Liver (tissue), 9 donors: ENCODE data around the gene MICAL3. TPM values are rescaled to one million over a fixed set of nuclear protein-coding genes. Genes with fewer than 3 reads are reported as not detected.
A peak's percentile ranks its signal among the peaks of the same experiment; 100 is the strongest.

Source experiments
- DNase-seq: peaks from one replicate; pipeline ENCODE4 v3.0.0-alpha.2; 2017; ENCODE audit warnings: low spot score
- H3K27ac ChIP-seq, 2 donors: one replicate each; pipeline ENCODE4 v1.7.0; 2013; ENCODE audit warnings: inconsistent platforms in 2 of 2, low read length in 2 of 2, control low read depth in 1 of 2, low read depth in 1 of 2, mild to moderate bottlenecking in 1 of 2
- H3K27me3 ChIP-seq, 4 donors: one replicate each; pipeline versions ENCODE4 v1.6.1 to v1.7.0; 2013; ENCODE audit warnings: low read length in 3 of 4, inconsistent platforms in 1 of 4, mild to moderate bottlenecking in 1 of 4, moderate library complexity in 1 of 4; ENCODE audit not compliant: control insufficient read depth in 4 of 4, insufficient read depth in 4 of 4
- H3K36me3 ChIP-seq, 4 donors: one replicate each; pipeline versions ENCODE4 v1.6.1 to v1.7.0; 2013; ENCODE audit warnings: low read length in 3 of 4, mild to moderate bottlenecking in 3 of 4, low read depth in 1 of 4, moderate library complexity in 1 of 4; ENCODE audit not compliant: control insufficient read depth in 4 of 4, insufficient read depth in 3 of 4
- H3K4me1 ChIP-seq, 4 donors: one replicate each; pipeline versions ENCODE4 v1.6.1 to v1.7.0; 2013; ENCODE audit warnings: low read length in 3 of 4, mild to moderate bottlenecking in 3 of 4, moderate library complexity in 1 of 4; ENCODE audit not compliant: control insufficient read depth in 4 of 4, insufficient read depth in 4 of 4
- H3K4me3 ChIP-seq, 3 donors: one replicate each; pipeline versions ENCODE4 v1.6.1 to v1.7.0; 2013; ENCODE audit warnings: low read length in 3 of 3, control low read depth in 1 of 3, low read depth in 1 of 3, mild to moderate bottlenecking in 1 of 3
- H3K9ac ChIP-seq, 2 donors: one replicate each; pipeline ENCODE4 v1.7.0; 2013; ENCODE audit warnings: low read length in 2 of 2, mild to moderate bottlenecking in 2 of 2, moderate library complexity in 2 of 2, control low read depth in 1 of 2, low read depth in 1 of 2
- H3K9me3 ChIP-seq, 4 donors: one replicate each; pipeline versions ENCODE4 v1.6.1 to v1.7.0; 2013; ENCODE audit warnings: low read length in 3 of 4; ENCODE audit not compliant: control insufficient read depth in 4 of 4
- EGR1 ChIP-seq, 2 donors: IDR thresholded peaks; 2 replicates each; pipeline ENCODE4 v1.6.1; 2016 to 2018; ENCODE audit warnings: antibody characterized with exemption in 2 of 2, low read depth in 2 of 2
- FOXA1 ChIP-seq: IDR thresholded peaks from 2 replicates; pipeline ENCODE4 v1.6.1; 2016; ENCODE audit warnings: antibody characterized with exemption
- GABPA ChIP-seq, 2 donors: IDR thresholded peaks in 1 of 2; conservative IDR thresholded peaks in 1 of 2; 2 replicates each; pipeline ENCODE4 v1.6.1; 2016; ENCODE audit warnings: antibody characterized with exemption in 2 of 2, mild to moderate bottlenecking in 1 of 2, moderate library complexity in 1 of 2
- HNF4G ChIP-seq: IDR thresholded peaks from 2 replicates; pipeline ENCODE4 v1.6.1; 2016; ENCODE audit warnings: antibody characterized with exemption
- JUND ChIP-seq, 2 donors: IDR thresholded peaks; 2 replicates each; pipeline ENCODE4 v1.6.1; 2016; ENCODE audit warnings: antibody characterized with exemption in 2 of 2
- NR2F2 ChIP-seq: IDR thresholded peaks from 2 replicates; pipeline ENCODE4 v1.6.1; 2016; ENCODE audit warnings: antibody characterized with exemption
- RAD21 ChIP-seq, 2 donors: IDR thresholded peaks; 2 replicates each; pipeline ENCODE4 v1.6.1; 2016; ENCODE audit warnings: antibody characterized with exemption in 2 of 2, mild to moderate bottlenecking in 2 of 2
- RXRA ChIP-seq, 2 donors: IDR thresholded peaks; 2 replicates each; pipeline ENCODE4 v1.6.1; 2017 to 2018; ENCODE audit warnings: antibody characterized with exemption in 2 of 2, mild to moderate bottlenecking in 1 of 2
- TAF1 ChIP-seq: conservative IDR thresholded peaks from 2 replicates; pipeline ENCODE4 v1.6.1; 2016; ENCODE audit warnings: antibody characterized with exemption, mild to moderate bottlenecking
- YY1 ChIP-seq: IDR thresholded peaks from 2 replicates; pipeline ENCODE4 v1.6.1; 2016; ENCODE audit warnings: antibody characterized with exemption, mild to moderate bottlenecking
- WGBS: extraction: QIAGEN DNeasy Blood & Tissue Kit; methylation state at CpG from one replicate; pipeline ENCODE4 v1.1.7; 2013; 5-methylcytosine and 5-hydroxymethylcytosine counted together
- polyA plus RNA-seq, 2 donors: library from polyadenylated mRNA; stranded (reverse) in 1 of 2; unstranded in 1 of 2; fragments of 200-250 nt in 1 of 2; fragments of >200 nt in 1 of 2; fragmentation: Nextera tagmentation in 1 of 2; extraction: Ambion mirVana in 1 of 2; gene quantifications; one replicate each; pipeline versions ENCODE4 v1.2.1 to v1.2.3, GENCODE V29; 2013 to 2015
- total RNA-seq, 2 donors: library from RNA; depleted of rRNA; stranded (reverse); fragments of >200 nt; gene quantifications; one replicate each; pipeline ENCODE4 v1.2.3, GENCODE V29; 2014
- TF ChIP-seq, protein P1 (sequence below): fragments of 150-350 bp; IDR thresholded peaks from 2 replicates; pipeline ENCODE4 v1.5.1; 2017; ENCODE audit warnings: improper control_type of control experiment, low read depth, low read length; ENCODE audit not compliant: missing input control
- TF ChIP-seq, protein P2 (sequence below): IDR thresholded peaks from 2 replicates; pipeline ENCODE4 v1.6.1; 2016; ENCODE audit warnings: antibody characterized with exemption
- TF ChIP-seq, protein P3 (sequence below): IDR thresholded peaks from 2 replicates; pipeline ENCODE4 v1.6.1; 2016; ENCODE audit warnings: antibody characterized with exemption
- TF ChIP-seq, protein P4 (sequence below): IDR thresholded peaks from 2 replicates; pipeline ENCODE4 v1.6.1; 2016; ENCODE audit warnings: antibody characterized with exemption, mild to moderate bottlenecking
- donor health status: healthy.
- donor health status: healthy.
- donor health status: healthy.
- donor health status: healthy.
- donor health status: healthy.

MICAL3 gene
- total and polyA plus RNA-seq, 4 donors: 6.4 to 38.4 (median 23.4) TPM

DNA sequence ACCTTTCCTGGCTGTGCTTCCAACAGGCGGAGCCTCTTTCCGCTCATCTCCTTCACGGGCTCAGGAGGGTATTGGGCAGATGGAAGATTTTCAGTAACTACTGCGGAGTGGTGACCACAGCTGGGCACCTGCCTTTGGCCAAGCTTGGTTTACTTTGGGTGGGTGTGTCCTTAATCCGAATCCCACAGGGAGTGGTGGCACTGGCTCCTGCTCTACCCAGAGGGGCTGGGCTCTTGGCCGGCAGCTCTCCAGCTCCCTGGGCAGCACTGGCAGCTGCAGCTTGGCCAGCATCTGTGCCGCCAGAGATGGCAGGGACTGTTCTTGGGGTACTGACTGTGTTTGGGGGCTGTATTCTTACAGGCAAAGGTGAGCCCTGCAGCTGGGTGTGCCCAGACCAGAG is 279.9 kb downstream of the MICAL3 start:
- Histone ChIP-seq H3K4me1 (peaks cover 0 to 12% (median 3%) of the 10 kb centered on the region in 4 donors), H3K9me3 (no peaks in the 10 kb centered on the region), H3K9ac (no peak overlapping the region), H3K27ac (no peak overlapping the region), H3K4me3 (no peak overlapping the region), H3K36me3 (peaks cover 0 to 2% (median 0%) of the 10 kb centered on the region in 4 donors), H3K27me3 (no peaks in the 10 kb centered on the region)
- TF ChIP-seq GABPA (IDR thresholded peaks at IDR 0.05 in 1 of 2, conservative IDR thresholded peaks at IDR 0.05 in 1 of 2) (no peak), HNF4G (no peak), JUND (IDR thresholded peaks at IDR 0.05) (no peak), EGR1 (IDR thresholded peaks at IDR 0.05; ENCODE audit: low read depth in 2 of 2) (no peak), YY1 (no peak), RAD21 (IDR thresholded peaks at IDR 0.05) (no peak), RXRA (IDR thresholded peaks at IDR 0.05) (no peak)
- TF ChIP-seq, protein P1, sequence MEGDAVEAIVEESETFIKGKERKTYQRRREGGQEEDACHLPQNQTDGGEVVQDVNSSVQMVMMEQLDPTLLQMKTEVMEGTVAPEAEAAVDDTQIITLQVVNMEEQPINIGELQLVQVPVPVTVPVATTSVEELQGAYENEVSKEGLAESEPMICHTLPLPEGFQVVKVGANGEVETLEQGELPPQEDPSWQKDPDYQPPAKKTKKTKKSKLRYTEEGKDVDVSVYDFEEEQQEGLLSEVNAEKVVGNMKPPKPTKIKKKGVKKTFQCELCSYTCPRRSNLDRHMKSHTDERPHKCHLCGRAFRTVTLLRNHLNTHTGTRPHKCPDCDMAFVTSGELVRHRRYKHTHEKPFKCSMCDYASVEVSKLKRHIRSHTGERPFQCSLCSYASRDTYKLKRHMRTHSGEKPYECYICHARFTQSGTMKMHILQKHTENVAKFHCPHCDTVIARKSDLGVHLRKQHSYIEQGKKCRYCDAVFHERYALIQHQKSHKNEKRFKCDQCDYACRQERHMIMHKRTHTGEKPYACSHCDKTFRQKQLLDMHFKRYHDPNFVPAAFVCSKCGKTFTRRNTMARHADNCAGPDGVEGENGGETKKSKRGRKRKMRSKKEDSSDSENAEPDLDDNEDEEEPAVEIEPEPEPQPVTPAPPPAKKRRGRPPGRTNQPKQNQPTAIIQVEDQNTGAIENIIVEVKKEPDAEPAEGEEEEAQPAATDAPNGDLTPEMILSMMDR: no peak
- TF ChIP-seq, protein P2, sequence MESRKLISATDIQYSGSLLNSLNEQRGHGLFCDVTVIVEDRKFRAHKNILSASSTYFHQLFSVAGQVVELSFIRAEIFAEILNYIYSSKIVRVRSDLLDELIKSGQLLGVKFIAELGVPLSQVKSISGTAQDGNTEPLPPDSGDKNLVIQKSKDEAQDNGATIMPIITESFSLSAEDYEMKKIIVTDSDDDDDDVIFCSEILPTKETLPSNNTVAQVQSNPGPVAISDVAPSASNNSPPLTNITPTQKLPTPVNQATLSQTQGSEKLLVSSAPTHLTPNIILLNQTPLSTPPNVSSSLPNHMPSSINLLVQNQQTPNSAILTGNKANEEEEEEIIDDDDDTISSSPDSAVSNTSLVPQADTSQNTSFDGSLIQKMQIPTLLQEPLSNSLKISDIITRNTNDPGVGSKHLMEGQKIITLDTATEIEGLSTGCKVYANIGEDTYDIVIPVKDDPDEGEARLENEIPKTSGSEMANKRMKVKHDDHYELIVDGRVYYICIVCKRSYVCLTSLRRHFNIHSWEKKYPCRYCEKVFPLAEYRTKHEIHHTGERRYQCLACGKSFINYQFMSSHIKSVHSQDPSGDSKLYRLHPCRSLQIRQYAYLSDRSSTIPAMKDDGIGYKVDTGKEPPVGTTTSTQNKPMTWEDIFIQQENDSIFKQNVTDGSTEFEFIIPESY: no peak
- 78% methylated on average over 7 of the region's 7 CpGs for WGBS
- DNase-seq: no peak

DNA sequence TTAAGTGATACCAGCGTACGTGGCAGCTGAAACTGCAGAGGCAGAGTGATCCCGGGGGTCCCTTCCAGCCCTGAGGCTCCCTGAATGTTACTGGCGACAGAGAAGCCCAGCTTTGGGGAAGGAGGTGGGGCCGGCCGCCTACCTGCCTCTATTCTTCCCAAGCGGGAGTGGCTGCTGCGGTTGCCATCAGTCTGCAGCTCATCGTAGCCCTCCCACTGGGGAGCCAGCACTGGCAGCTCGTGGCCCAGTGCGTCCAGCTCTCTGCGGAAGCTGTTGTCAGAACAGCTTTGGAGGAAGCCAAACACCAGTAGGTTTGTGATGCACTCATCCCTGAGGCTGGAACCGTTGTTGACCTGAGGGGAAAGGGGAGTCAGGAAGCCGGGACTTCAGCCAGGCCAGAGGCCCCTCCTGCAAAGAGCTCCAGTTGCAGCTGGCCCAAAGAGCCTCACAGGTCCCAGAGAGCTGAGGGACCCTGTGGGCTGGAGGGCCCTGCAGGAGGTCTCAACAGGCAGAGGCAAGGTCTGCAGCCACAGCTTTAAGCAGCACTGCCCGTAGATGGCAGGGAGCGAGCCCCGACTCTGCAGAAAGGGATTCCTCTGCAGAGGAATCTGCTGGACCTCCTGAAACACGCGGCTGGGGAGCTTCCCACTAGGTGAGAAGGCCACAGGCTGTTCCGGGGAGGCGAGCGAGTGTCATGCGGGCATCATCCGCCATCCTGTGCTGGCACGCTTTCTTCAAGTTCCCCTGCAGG is 280.5 kb downstream of the MICAL3 start:
- H3K36me3 ChIP-seq: peaks cover 0 to 5% (median 1%) of the 10 kb centered on the region in 4 donors
- WGBS: 82% methylated on average over 25 of the region's 25 CpGs
- H3K27ac ChIP-seq: no peak overlapping the region
- H3K9ac ChIP-seq: no peak overlapping the region
- H3K4me3 ChIP-seq: no peak overlapping the region
- H3K9me3 ChIP-seq: no peaks in the 10 kb centered on the region
- DNase-seq: no peak
- TF ChIP-seq RAD21 (IDR thresholded peaks at IDR 0.05) (peak in 1 of 2 donors; percentile 3), NR2F2 (peak; percentile 61), RXRA (IDR thresholded peaks at IDR 0.05) (no peak)
- H3K27me3 ChIP-seq: no peaks in the 10 kb centered on the region
- H3K4me1 ChIP-seq: peaks cover 0 to 12% (median 3%) of the 10 kb centered on the region in 4 donors

DNA sequence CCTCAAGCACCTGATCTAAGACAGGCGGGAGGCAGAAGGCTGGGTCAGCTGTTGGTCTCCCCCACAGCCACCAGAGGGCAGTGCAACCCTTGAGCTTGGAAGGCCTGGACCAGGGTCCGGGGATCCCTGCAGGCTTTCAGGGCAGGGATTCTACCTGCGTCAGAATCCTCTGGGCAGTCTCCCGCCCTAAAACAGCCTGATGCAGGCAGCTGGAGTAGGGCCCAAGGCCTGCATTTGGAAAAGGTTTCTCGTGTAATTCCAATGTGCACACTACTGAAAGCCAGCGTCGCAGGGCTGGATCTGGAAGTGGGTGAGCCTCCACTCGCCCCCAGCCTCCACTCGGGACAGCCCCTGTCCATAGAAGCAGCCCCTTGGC is 281.8 kb downstream of the MICAL3 start:
- Histone ChIP-seq H3K4me3 (no peak overlapping the region), H3K4me1 (peaks cover 0 to 12% (median 3%) of the 10 kb centered on the region in 4 donors), H3K9ac (no peak overlapping the region), H3K36me3 (peaks cover 0 to 17% (median 9%) of the 10 kb centered on the region in 4 donors), H3K9me3 (no peaks in the 10 kb centered on the region), H3K27ac (no peak overlapping the region), H3K27me3 (no peaks in the 10 kb centered on the region)
- DNase-seq: peak; percentile 81
- WGBS: 38% methylated on average over 9 of the region's 9 CpGs
- TF ChIP-seq GABPA (IDR thresholded peaks at IDR 0.05 in 1 of 2, conservative IDR thresholded peaks at IDR 0.05 in 1 of 2): no peak
- no peak for TF ChIP-seq EGR1 (IDR thresholded peaks at IDR 0.05; ENCODE audit: low read depth in 2 of 2)
- TF ChIP-seq FOXA1: no peak
- TF ChIP-seq, protein P3, sequence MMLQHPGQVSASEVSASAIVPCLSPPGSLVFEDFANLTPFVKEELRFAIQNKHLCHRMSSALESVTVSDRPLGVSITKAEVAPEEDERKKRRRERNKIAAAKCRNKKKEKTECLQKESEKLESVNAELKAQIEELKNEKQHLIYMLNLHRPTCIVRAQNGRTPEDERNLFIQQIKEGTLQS: no peak
- no peak for TF ChIP-seq RXRA (IDR thresholded peaks at IDR 0.05)
- TF ChIP-seq YY1: no peak
- TF ChIP-seq JUND (IDR thresholded peaks at IDR 0.05): no peak
- TF ChIP-seq, protein P1: peak; percentile 84
- TF ChIP-seq, protein P4, sequence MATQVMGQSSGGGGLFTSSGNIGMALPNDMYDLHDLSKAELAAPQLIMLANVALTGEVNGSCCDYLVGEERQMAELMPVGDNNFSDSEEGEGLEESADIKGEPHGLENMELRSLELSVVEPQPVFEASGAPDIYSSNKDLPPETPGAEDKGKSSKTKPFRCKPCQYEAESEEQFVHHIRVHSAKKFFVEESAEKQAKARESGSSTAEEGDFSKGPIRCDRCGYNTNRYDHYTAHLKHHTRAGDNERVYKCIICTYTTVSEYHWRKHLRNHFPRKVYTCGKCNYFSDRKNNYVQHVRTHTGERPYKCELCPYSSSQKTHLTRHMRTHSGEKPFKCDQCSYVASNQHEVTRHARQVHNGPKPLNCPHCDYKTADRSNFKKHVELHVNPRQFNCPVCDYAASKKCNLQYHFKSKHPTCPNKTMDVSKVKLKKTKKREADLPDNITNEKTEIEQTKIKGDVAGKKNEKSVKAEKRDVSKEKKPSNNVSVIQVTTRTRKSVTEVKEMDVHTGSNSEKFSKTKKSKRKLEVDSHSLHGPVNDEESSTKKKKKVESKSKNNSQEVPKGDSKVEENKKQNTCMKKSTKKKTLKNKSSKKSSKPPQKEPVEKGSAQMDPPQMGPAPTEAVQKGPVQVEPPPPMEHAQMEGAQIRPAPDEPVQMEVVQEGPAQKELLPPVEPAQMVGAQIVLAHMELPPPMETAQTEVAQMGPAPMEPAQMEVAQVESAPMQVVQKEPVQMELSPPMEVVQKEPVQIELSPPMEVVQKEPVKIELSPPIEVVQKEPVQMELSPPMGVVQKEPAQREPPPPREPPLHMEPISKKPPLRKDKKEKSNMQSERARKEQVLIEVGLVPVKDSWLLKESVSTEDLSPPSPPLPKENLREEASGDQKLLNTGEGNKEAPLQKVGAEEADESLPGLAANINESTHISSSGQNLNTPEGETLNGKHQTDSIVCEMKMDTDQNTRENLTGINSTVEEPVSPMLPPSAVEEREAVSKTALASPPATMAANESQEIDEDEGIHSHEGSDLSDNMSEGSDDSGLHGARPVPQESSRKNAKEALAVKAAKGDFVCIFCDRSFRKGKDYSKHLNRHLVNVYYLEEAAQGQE: no peak
- peak; percentile 87 to 89 for TF ChIP-seq RAD21 (IDR thresholded peaks at IDR 0.05)
- no peak for TF ChIP-seq TAF1
